Neuronal stem cell (in vitro differentiated cells): ENCODE results near the gene GPRIN3.

ENCODE experiments used
- DNase-seq: peaks from one replicate; pipeline ENCODE4 v3.0.0-alpha.2; 2013; ENCODE audit warnings: low spot score
- H2AFZ ChIP-seq: one replicate; pipeline ENCODE4 v1.6.1; 2013; ENCODE audit warnings: mild to moderate bottlenecking, low read length, inconsistent platforms
- H2AK5ac ChIP-seq: 2 replicates; pipeline ENCODE4 v1.6.1; 2013; ENCODE audit warnings: low read depth, mild to moderate bottlenecking, inconsistent platforms, low read length, moderate library complexity, mixed read lengths
- H2BK120ac ChIP-seq: 2 replicates; pipeline ENCODE4 v1.6.1; 2013; ENCODE audit warnings: low read depth, mild to moderate bottlenecking, inconsistent platforms, low read length, moderate library complexity, mixed read lengths
- H2BK12ac ChIP-seq: one replicate; pipeline ENCODE4 v1.6.1; 2013; ENCODE audit warnings: low read length, inconsistent platforms
- H2BK15ac ChIP-seq: 2 replicates; pipeline ENCODE4 v1.6.1; 2013; ENCODE audit warnings: mild to moderate bottlenecking, low read length, inconsistent platforms, mixed read lengths
- H2BK5ac ChIP-seq: one replicate; pipeline ENCODE4 v1.6.1; 2013; ENCODE audit warnings: inconsistent platforms, mild to moderate bottlenecking, low read length, moderate library complexity
- H3K14ac ChIP-seq: one replicate; pipeline ENCODE4 v1.6.1; 2013; ENCODE audit warnings: low read length, inconsistent platforms
- H3K18ac ChIP-seq: 2 replicates; pipeline ENCODE4 v1.6.1; 2013; ENCODE audit warnings: low read length, inconsistent platforms
- H3K23ac ChIP-seq: 2 replicates; pipeline ENCODE4 v1.6.1; 2013; ENCODE audit warnings: low read depth, mild to moderate bottlenecking, mixed read lengths, low read length, inconsistent platforms; ENCODE audit not compliant: poor library complexity
- H3K27ac ChIP-seq: replicated peaks from 3 replicates; pipeline ENCODE4 v1.5.1; 2013; ENCODE audit warnings: low read length, inconsistent platforms
- H3K27me3 ChIP-seq, 3 experiments: 2 replicates each; pipeline ENCODE4 v1.6.1; 2013; ENCODE audit warnings: low read length in 3 of 3, mild to moderate bottlenecking in 2 of 3, inconsistent platforms in 1 of 3, low read depth in 1 of 3, mixed read lengths in 1 of 3, moderate library complexity in 1 of 3; ENCODE audit not compliant: control insufficient read depth in 3 of 3, insufficient read depth in 3 of 3
- H3K36me3 ChIP-seq, 2 donors: replicated peaks in 1 of 2; 2 replicates each; pipeline ENCODE4 v1.6.1; 2013; ENCODE audit warnings: low read length in 2 of 2; ENCODE audit not compliant: control insufficient read depth in 2 of 2, insufficient read depth in 2 of 2
- H3K4ac ChIP-seq: 2 replicates; pipeline ENCODE4 v1.6.1; 2013; ENCODE audit warnings: inconsistent platforms, mild to moderate bottlenecking, low read length, moderate library complexity
- H3K4me1 ChIP-seq, 2 donors: 1 replicate in 1 of 2; 2 replicates in 1 of 2; pipeline ENCODE4 v1.6.1; 2013; ENCODE audit warnings: low read length in 2 of 2, low read depth in 1 of 2; ENCODE audit not compliant: control insufficient read depth in 2 of 2, insufficient read depth in 1 of 2
- H3K4me2 ChIP-seq: one replicate; pipeline ENCODE4 v1.6.1; 2013; ENCODE audit warnings: mild to moderate bottlenecking, low read length, inconsistent platforms; ENCODE audit not compliant: insufficient read depth, poor library complexity, severe bottlenecking
- H3K4me3 ChIP-seq, 2 donors: 2 replicates each; pipeline ENCODE4 v1.5.1; 2013; ENCODE audit warnings: low read length in 2 of 2, mild to moderate bottlenecking in 2 of 2, inconsistent platforms in 1 of 2, moderate library complexity in 1 of 2
- H3K79me1 ChIP-seq: one replicate; pipeline ENCODE4 v1.6.1; 2013; ENCODE audit warnings: low read depth, mild to moderate bottlenecking, inconsistent platforms, low read length, moderate library complexity
- H3K9ac ChIP-seq: one replicate; pipeline ENCODE4 v1.6.1; 2013; ENCODE audit warnings: mild to moderate bottlenecking, low read depth, low read length, inconsistent platforms; ENCODE audit not compliant: poor library complexity
- H3K9me3 ChIP-seq, 2 donors: replicated peaks in 1 of 2; 2 replicates each; pipeline versions ENCODE3 to v1.6.1; 2013; ENCODE audit warnings: low read length in 2 of 2, mild to moderate bottlenecking in 2 of 2, inconsistent platforms in 1 of 2, low read depth in 1 of 2, mixed read lengths in 1 of 2, moderate library complexity in 1 of 2; ENCODE audit not compliant: control insufficient read depth in 2 of 2, insufficient read depth in 1 of 2
- H4K8ac ChIP-seq: one replicate; pipeline ENCODE4 v1.6.1; 2013; ENCODE audit warnings: low read depth, mild to moderate bottlenecking, inconsistent platforms, low read length, moderate library complexity
- H4K91ac ChIP-seq: one replicate; pipeline ENCODE4 v1.6.1; 2013; ENCODE audit warnings: low read length, low read depth, mild to moderate bottlenecking, inconsistent platforms; ENCODE audit not compliant: poor library complexity
- WGBS, 2 donors: extraction: QIAGEN DNeasy Blood & Tissue Kit; methylation state at CpG; one replicate each; pipeline ENCODE4 v1.1.7; 2013; ENCODE audit warnings: missing lambda C conversion rate in 2 of 2, mixed read lengths in 1 of 2; ENCODE audit not compliant: insufficient read length in 2 of 2, insufficient replicate concordance in 1 of 2; ENCODE audit errors: extremely low coverage in 2 of 2; 5-methylcytosine and 5-hydroxymethylcytosine counted together

GPRIN3 gene

GRCh38 chr4:89301902-89302301 lies 5.7 kb downstream of the GPRIN3 start:
- no peak overlapping the region for H4K8ac ChIP-seq
- DNase-seq: no peak
- no peak overlapping the region for H3K18ac ChIP-seq
- no peak overlapping the region for H2AFZ ChIP-seq
- H3K9ac ChIP-seq: no peak overlapping the region
- no peak overlapping the region for H4K91ac ChIP-seq
- H2BK12ac ChIP-seq: no peak overlapping the region
- H3K4me1 ChIP-seq: peaks cover 0 to 2% of the 10 kb centered on the region in 2 donors
- H3K27ac ChIP-seq: no peak overlapping the region
- no peak overlapping the region for H2AK5ac ChIP-seq
- no peak overlapping the region for H3K4me2 ChIP-seq
- H2BK5ac ChIP-seq: no peak overlapping the region
- H3K23ac ChIP-seq: no peak overlapping the region
- no peaks in the 10 kb centered on the region for H3K79me1 ChIP-seq
- no peak overlapping the region for H2BK15ac ChIP-seq
- no peak overlapping the region for H3K4me3 ChIP-seq
- no peak overlapping the region for H2BK120ac ChIP-seq
- H3K27me3 ChIP-seq: peaks cover 0 to 19% (median 8%) of the 10 kb centered on the region in 3 experiments
- no CpG with 5 or more reads among the region's 3 CpGs for WGBS, 2 donors
- H3K36me3 ChIP-seq: no peaks in the 10 kb centered on the region
- no peak overlapping the region for H3K14ac ChIP-seq
- no peak overlapping the region for H3K4ac ChIP-seq
- H3K9me3 ChIP-seq: no peaks in the 10 kb centered on the region

- Histone ChIP-seq H3K9ac (no peak overlapping the region), H2BK15ac (no peak overlapping the region), H2AFZ (no peak overlapping the region), H2BK5ac (no peak overlapping the region), H3K14ac (no peak overlapping the region), H3K4ac (no peak overlapping the region), H3K36me3 (no peaks in the 10 kb centered on the region), H3K23ac (no peak overlapping the region), H4K8ac (no peak overlapping the region), H3K4me1 (no peaks in the 10 kb centered on the region), H3K27ac (no peak overlapping the region), H2BK12ac (no peak overlapping the region), H2BK120ac (no peak overlapping the region), H3K9me3 (no peaks in the 10 kb centered on the region), H3K79me1 (no peaks in the 10 kb centered on the region), H3K27me3 (peaks cover 0 to 10% (median under 1%) of the 10 kb centered on the region in 3 experiments), H3K4me3 (no peak overlapping the region), H3K18ac (no peak overlapping the region), H2AK5ac (no peak overlapping the region), H4K91ac (no peak overlapping the region), H3K4me2 (no peak overlapping the region)
- no CpG with 5 or more reads among the region's 1 CpG for WGBS, 2 donors
- DNase-seq: no peak
Observed at GRCh38 chr4:89301003-89301402, 6.6 kb downstream of the GPRIN3 start.

GRCh38 chr4:89300499-89300898 lies 7.1 kb downstream of the GPRIN3 start:
- Histone ChIP-seq H2BK5ac (no peak overlapping the region), H3K9me3 (no peaks in the 10 kb centered on the region), H3K9ac (no peak overlapping the region), H2BK15ac (no peak overlapping the region), H4K8ac (no peak overlapping the region), H3K27me3 (peaks cover 0 to 5% (median 0%) of the 10 kb centered on the region in 3 experiments), H3K4me2 (no peak overlapping the region), H3K18ac (no peak overlapping the region), H3K79me1 (no peaks in the 10 kb centered on the region), H3K14ac (no peak overlapping the region), H3K4me1 (no peaks in the 10 kb centered on the region), H3K4ac (no peak overlapping the region), H3K27ac (no peak overlapping the region), H4K91ac (no peak overlapping the region), H2BK12ac (no peak overlapping the region), H2BK120ac (no peak overlapping the region), H2AFZ (no peak overlapping the region), H3K4me3 (no peak overlapping the region), H2AK5ac (no peak overlapping the region), H3K23ac (no peak overlapping the region), H3K36me3 (no peaks in the 10 kb centered on the region)
- DNase-seq: no peak
- no CpG with 5 or more reads among the region's 1 CpG for WGBS, 2 donors

GRCh38 chr4:89300060-89300459 lies 7.5 kb downstream of the GPRIN3 start:
- Histone ChIP-seq H3K27me3 (peaks cover 0 to under 1% (median 0%) of the 10 kb centered on the region in 3 experiments), H2AFZ (no peak overlapping the region), H3K27ac (no peak overlapping the region), H2BK120ac (no peak overlapping the region), H3K4me2 (no peak overlapping the region), H2AK5ac (no peak overlapping the region), H3K18ac (no peak overlapping the region), H2BK5ac (no peak overlapping the region), H3K4ac (no peak overlapping the region), H2BK15ac (no peak overlapping the region), H3K9ac (no peak overlapping the region), H3K9me3 (no peaks in the 10 kb centered on the region), H3K4me3 (no peak overlapping the region), H3K23ac (no peak overlapping the region), H2BK12ac (no peak overlapping the region), H3K79me1 (no peaks in the 10 kb centered on the region), H4K91ac (no peak overlapping the region), H4K8ac (no peak overlapping the region), H3K4me1 (no peaks in the 10 kb centered on the region), H3K36me3 (no peaks in the 10 kb centered on the region), H3K14ac (no peak overlapping the region)
- WGBS, 2 donors: no CpG with 5 or more reads among the region's 2 CpGs
- DNase-seq: no peak
